ENCODE results near the gene FRAT2.

DNA sequence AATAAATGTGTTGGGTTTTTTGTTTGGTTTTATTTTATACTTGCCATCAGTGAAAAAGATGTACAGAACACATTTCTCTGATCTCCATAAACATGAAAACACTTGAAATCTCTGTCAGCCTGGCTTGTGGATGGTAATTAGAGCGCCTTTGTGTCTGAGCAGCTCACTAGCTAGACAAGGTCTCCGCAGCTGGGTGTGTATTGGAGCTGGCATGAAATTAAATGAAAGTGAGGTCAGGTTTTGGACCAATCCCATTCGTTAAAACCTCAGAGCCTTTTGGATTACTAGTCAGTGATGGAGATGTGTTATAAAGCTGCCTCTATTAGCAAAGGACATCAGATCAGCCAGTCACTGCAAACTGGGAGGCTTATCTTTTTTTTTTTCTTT lies 12.7 kb downstream of the FRAT2 start:
- TF ChIP-seq CTCF (IDR thresholded peaks at IDR 0.05; ENCODE audit: low read depth, low read length, poor library complexity, severe bottlenecking) (no peak), EZH2phosphoT487 (IDR thresholded peaks at IDR 0.05; ENCODE audit: borderline replicate concordance, low read length) (no peak)
